Spleen (tissue), 7 donors: ENCODE results near the gene OR6B1.

Source experiments
- POLR2A ChIP-seq, 3 donors: fragments of 450-650 bp; IDR thresholded peaks; one replicate each; pipeline ENCODE4 v1.5.1; 2017; ENCODE audit warnings: antibody characterized with exemption in 3 of 3, mild to moderate bottlenecking in 1 of 3
- TF ChIP-seq, protein P1 (sequence below), 11 experiments: fragments of 200-600 bp in 7 of 11; fragments of 450-650 bp in 4 of 11; sonication (generic) in 4 of 11; IDR thresholded peaks in 8 of 11; conservative IDR thresholded peaks in 3 of 11; 1 replicate in 7 of 11; 2 replicates in 4 of 11; pipeline versions ENCODE4 v1.4.0 to v1.8.0; 2016 to 2021; ENCODE audit warnings: antibody characterized with exemption in 11 of 11, inconsistent platforms in 4 of 11, mild to moderate bottlenecking in 1 of 11
- donor health status: DM: no; HTN: no; CAD: no; lungs with moderate emphysema.
- donor health status: DM: no; HTN: no; CAD: no.
- donor health status: DM: no; HTN: no; CAD: no.

DNA sequence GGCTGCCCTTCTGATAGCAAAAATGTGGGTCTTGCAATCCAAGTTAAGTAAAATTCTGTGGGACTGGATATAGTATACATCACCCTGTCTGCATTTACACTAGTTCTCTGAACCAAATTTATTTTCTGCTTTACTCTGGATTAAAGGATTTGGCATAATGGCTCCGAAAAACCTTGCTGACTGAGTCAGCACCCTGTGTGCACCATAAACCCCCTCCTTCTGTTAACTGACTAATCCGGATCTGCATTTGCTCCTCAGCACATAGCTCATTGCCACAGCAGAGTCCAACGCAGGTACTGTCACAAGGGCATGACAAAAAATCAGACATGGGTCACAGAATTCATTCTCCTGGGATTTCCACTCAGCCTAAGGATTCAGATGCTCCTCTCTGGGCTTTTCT is 50.0 kb downstream of the OR6B1 start:
- TF ChIP-seq, protein P1, sequence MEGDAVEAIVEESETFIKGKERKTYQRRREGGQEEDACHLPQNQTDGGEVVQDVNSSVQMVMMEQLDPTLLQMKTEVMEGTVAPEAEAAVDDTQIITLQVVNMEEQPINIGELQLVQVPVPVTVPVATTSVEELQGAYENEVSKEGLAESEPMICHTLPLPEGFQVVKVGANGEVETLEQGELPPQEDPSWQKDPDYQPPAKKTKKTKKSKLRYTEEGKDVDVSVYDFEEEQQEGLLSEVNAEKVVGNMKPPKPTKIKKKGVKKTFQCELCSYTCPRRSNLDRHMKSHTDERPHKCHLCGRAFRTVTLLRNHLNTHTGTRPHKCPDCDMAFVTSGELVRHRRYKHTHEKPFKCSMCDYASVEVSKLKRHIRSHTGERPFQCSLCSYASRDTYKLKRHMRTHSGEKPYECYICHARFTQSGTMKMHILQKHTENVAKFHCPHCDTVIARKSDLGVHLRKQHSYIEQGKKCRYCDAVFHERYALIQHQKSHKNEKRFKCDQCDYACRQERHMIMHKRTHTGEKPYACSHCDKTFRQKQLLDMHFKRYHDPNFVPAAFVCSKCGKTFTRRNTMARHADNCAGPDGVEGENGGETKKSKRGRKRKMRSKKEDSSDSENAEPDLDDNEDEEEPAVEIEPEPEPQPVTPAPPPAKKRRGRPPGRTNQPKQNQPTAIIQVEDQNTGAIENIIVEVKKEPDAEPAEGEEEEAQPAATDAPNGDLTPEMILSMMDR (IDR thresholded peaks at IDR 0.05 in 8 of 11, conservative IDR thresholded peaks at IDR 0.05 in 3 of 11), result no peak
- TF ChIP-seq POLR2A (IDR thresholded peaks at IDR 0.05), result no peak
